Measurements from ENCODE around the gene ZNF263. TPM values are rescaled to one million over a fixed set of nuclear protein-coding genes. Genes with fewer than 3 reads are reported as not detected.

Gene ZNF263
- 10 to 100 TPM; 19.7 to 24.5 (median 20.8) TPM for total RNA-seq (2021; fragmentation: NEBNext Ultra II Directional; extraction: Animal tissue kit (Norgen Biotek cat#: 25700))
- long read RNA-seq, partial matches to known transcripts: 3 of 10 reads
- long read RNA-seq, other reads (novel, unspliced or antisense): 4 of 10 reads

DNA sequence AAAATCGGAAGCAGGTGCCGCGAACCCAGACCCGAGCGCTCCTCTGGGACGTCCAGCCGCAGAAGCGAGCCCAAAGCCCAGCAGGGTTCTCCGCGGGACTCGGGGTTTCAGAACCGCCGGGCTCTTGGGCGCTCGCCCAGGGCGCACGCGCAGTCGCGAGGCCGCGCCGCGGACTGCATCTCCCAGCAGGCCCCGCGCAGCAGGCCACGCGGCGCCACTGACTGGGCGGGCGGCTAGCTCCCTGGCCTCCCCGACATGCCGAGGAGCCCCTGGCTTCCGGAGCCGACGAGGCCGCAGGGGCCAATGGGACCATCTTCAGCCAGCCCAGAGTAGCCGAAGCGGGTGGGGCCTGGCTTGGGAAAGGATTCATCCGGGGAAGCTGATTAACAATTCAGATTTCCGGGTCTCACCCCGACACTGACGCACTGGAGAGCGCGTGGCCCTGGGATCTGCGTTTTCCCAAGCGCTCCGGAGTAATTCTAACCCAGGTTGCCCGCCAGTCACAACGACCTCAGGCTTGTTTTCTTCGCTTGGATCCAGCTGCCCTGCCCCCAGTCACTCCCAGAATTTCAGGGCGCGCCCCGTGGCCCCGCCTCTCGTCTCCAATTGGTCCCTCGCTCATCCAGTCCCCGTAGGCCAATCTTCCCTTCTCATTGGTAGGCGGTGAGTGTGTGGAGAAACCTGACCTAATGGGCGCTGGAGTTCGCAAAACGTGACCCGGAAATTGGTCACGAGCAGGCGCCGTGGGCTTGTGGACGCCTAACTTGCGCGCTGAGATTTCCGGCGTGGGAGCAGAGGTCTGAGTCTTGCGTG lies at the start of gene ZNF263:
Gene ZNF263, plus strand, starts transcription at position 762 of the 813 bp plus-strand sequence. CDS start 328 bp downstream, outside the sequence.
- peak; percentile 97 for DNase-seq
- Mint-ChIP-seq H3K9me3 (peaks cover 33% of the 10 kb centered on the region), H3K36me3 (ENCODE audit: low read depth) (peaks cover 41% of the 10 kb centered on the region), H3K4me3 (peak within 1 kb of the TSS; percentile 94), H3K4me1 (ENCODE audit: low read depth) (peaks cover 29% of the 10 kb centered on the region), H3K27me3 (ENCODE audit: insufficient read depth) (no peaks in the 10 kb centered on the region), H3K27ac (peak within 1 kb of the TSS; percentile 100)
- TF ChIP-seq, protein P1, sequence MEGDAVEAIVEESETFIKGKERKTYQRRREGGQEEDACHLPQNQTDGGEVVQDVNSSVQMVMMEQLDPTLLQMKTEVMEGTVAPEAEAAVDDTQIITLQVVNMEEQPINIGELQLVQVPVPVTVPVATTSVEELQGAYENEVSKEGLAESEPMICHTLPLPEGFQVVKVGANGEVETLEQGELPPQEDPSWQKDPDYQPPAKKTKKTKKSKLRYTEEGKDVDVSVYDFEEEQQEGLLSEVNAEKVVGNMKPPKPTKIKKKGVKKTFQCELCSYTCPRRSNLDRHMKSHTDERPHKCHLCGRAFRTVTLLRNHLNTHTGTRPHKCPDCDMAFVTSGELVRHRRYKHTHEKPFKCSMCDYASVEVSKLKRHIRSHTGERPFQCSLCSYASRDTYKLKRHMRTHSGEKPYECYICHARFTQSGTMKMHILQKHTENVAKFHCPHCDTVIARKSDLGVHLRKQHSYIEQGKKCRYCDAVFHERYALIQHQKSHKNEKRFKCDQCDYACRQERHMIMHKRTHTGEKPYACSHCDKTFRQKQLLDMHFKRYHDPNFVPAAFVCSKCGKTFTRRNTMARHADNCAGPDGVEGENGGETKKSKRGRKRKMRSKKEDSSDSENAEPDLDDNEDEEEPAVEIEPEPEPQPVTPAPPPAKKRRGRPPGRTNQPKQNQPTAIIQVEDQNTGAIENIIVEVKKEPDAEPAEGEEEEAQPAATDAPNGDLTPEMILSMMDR (IDR thresholded peaks at IDR 0.05): no peak

DNA sequence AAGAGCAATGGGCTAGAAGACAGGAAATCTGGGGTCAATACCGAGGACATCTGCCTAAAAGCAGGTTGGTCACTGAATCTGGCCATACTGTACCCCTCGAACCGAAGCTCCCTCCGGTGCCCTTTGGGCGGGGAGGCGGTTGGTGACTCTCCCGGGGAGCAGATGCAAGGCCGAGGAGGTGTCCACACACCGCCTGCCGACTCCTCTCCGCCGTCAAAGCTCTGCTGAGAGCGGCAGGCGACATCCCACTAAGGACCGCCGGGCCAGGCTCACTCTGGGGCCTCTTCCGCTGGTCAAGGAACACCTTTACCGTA lies 48.8 kb upstream of the ZNF263 start:
- TF ChIP-seq, protein P1 (IDR thresholded peaks at IDR 0.05): no peak

DNA sequence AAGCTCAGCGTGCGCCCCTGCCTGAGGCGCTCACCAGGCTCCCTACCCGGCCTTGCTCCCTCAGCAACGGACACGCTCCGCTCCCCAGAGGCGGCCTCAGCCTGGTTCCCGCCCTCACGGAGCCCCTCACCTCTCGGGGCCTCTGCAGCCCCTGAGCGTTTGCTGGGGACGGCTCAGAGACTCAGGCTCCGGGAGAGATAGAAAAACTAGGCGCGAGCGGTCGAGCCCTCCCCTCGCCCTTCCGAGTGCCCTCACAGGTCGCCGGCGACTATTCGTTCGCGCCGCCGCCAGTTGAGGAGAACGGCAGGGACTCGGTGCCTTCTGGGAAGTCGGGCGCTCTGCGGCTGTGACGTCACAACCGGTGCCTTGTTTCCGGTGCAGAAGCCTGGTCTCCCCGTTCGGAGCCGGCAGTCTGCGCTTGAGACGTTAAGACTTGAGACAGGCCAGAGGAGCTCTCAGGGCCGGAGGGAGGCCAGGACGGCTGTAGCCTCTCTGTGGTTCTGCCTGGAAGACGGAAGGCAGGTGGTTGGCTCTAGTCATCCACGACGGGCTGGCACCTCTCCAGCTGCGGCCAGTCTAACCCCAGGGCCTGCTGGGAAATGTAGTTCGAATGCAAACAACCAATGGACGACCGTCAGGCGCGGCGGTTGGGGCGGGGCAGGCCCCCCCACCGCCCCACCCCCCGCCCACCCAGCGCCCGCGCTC lies 48.3 kb upstream of the ZNF263 start, which contains the start of gene ZNF200:
Gene ZNF200, minus strand, starts transcription at position 302 of the 705 bp plus-strand sequence. CDS start 1,403 bp downstream, outside the sequence.
- Mint-ChIP-seq H3K27me3 (ENCODE audit: insufficient read depth) (peaks cover 4% of the 10 kb centered on the region), H3K9me3 (peaks cover 20% of the 10 kb centered on the region), H3K4me1 (ENCODE audit: low read depth) (peaks cover 10% of the 10 kb centered on the region), H3K4me3 (peak within 1 kb of the TSS; percentile 95), H3K27ac (peak within 1 kb of the TSS; percentile 97), H3K36me3 (ENCODE audit: low read depth) (peaks cover 45% of the 10 kb centered on the region)
- TF ChIP-seq, protein P1 (IDR thresholded peaks at IDR 0.05): no peak
- peak; percentile 91 for DNase-seq

More for the DNA sequence above, 48.8 kb upstream of the ZNF263 start:
- Mint-ChIP-seq H3K27me3 (ENCODE audit: insufficient read depth) (peaks cover 4% of the 10 kb centered on the region), H3K27ac (peak overlapping the region; percentile 97), H3K4me1 (ENCODE audit: low read depth) (peaks cover 10% of the 10 kb centered on the region), H3K36me3 (ENCODE audit: low read depth) (peaks cover 48% of the 10 kb centered on the region), H3K9me3 (peaks cover 22% of the 10 kb centered on the region), H3K4me3 (peak overlapping the region; percentile 95)
- DNase-seq: no peak

DNA sequence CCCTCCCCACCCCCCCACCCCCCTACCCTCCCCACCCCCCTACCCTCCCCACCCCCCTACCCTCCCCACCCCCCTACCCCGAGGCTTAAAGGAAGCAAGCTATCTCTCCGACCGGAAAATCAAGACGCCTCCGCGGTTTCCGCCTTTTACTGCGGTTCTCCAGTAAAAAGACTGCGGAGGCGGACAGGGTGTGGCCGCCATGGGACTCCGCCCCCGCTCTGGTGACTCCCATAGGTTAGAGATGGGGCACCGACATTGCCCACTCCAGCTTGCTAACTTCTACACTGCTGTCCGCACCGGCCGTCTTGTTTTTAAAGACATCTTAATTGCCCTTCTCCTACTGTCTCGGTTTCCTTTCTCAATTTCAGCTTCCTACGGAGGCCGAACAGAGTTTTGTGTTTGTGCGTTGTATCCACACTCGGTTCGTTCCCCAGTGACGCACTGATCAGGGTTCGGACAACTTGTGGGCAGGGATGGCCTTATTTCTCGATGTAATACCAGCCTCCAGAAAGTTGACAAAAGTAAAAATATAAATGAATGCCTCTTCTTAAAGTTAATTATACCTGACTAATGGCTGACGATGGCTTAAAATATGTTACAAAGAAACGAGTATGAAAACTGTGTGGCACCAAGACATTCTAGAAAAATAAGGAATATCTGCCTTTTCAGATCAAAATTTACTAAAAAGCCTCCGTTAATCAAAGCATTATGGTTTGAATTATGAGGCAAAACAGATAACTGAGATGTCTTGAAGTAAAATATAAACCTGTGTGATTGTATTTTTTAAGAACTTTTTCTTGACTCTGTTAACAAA lies 47.2 kb upstream of the ZNF263 start:
- Mint-ChIP-seq H3K27me3 (ENCODE audit: insufficient read depth) (peaks cover 4% of the 10 kb centered on the region), H3K4me1 (ENCODE audit: low read depth) (peaks cover 10% of the 10 kb centered on the region), H3K9me3 (peaks cover 12% of the 10 kb centered on the region), H3K4me3 (peak overlapping the region; percentile 57), H3K27ac (no peak overlapping the region; the same call in 1 of the 2 replicates), H3K36me3 (ENCODE audit: low read depth) (peaks cover 35% of the 10 kb centered on the region)
- TF ChIP-seq, protein P1 (IDR thresholded peaks at IDR 0.05): no peak
- no peak for DNase-seq

DNA sequence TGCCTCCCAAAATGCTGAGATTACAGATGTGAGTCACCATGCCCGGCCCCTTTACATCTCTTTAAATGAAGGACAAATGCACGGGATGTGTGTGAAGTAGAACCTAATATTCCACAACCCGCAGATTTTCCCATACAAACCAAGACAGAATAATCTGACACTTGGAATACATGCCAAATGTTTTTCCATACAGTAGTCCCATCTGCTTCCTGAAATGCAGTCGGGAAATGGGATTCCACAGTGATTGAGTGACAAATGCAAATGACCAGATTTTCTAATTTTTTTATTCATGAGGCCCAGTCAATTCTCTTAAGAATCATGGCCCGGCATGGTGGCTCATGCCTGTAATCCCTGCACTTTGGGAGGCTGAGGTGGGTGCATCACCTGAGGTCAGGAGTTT lies 41.5 kb upstream of the ZNF263 start:
- H3K36me3 Mint-ChIP-seq (ENCODE audit: low read depth): no peaks in the 10 kb centered on the region
- no peak overlapping the region for H3K4me3 Mint-ChIP-seq
- no peak for DNase-seq
- no peak overlapping the region for H3K27ac Mint-ChIP-seq
- H3K9me3 Mint-ChIP-seq: 0 out of 2 replicates have a peak, but pooled peaks cover 3% of the 10 kb centered on the region
- peaks cover 21% of the 10 kb centered on the region for H3K27me3 Mint-ChIP-seq (ENCODE audit: insufficient read depth)
- TF ChIP-seq, protein P1 (IDR thresholded peaks at IDR 0.05): no peak
- H3K4me1 Mint-ChIP-seq (ENCODE audit: low read depth): no peaks in the 10 kb centered on the region

All from HFFc6 (cell line).